SK-N-SH treated with all-trans-retinoic acid at 6 μM for 48 hours (cell line): ENCODE results near the gene LSAMP.

Source experiments
- ATAC-seq: fragments of 200-7000 bp; cut with Tn5 transposase; 3 replicates; pipeline ENCODE4 v1.9.1; 2020; ENCODE audit warnings: mild to moderate bottlenecking, moderate library complexity
- ARNTL ChIP-seq: fragments of 450-650 bp; formaldehyde crosslinking; IDR thresholded peaks from 2 replicates; pipeline ENCODE4 v1.5.0; 2020; ENCODE audit warnings: low read depth, mild to moderate bottlenecking, moderate library complexity, borderline replicate concordance
- BACH2 ChIP-seq: fragments of 250-450 bp; sonication (Bioruptor Pico); IDR thresholded peaks from 2 replicates; pipeline ENCODE4 v1.9.0; 2021; ENCODE audit warnings: mild to moderate bottlenecking, borderline replicate concordance
- CSDC2 ChIP-seq: fragments of 250-450 bp; sonication (Bioruptor Pico); IDR thresholded peaks from 2 replicates; pipeline ENCODE4 v1.5.0; 2020; ENCODE audit warnings: mild to moderate bottlenecking, moderate library complexity
- ESRRG ChIP-seq: fragments of 250-450 bp; sonication (Bioruptor Pico); IDR thresholded peaks from 2 replicates; pipeline ENCODE4 v1.6.1; 2021; ENCODE audit warnings: mild to moderate bottlenecking
- GLIS3 ChIP-seq: fragments of 250-450 bp; sonication (Bioruptor Pico); IDR thresholded peaks from 2 replicates; pipeline ENCODE4 v1.5.0; 2020; ENCODE audit warnings: mild to moderate bottlenecking, moderate library complexity
- ISL1 ChIP-seq: fragments of 250-450 bp; sonication (Bioruptor Pico); IDR thresholded peaks from 2 replicates; pipeline ENCODE4 v2.1.2; 2022; ENCODE audit warnings: mild to moderate bottlenecking, moderate library complexity
- OSR1 ChIP-seq: fragments of 250-450 bp; sonication (Bioruptor Pico); IDR thresholded peaks from 2 replicates; pipeline ENCODE4 v1.8.0; 2022; ENCODE audit warnings: moderate library complexity, mild to moderate bottlenecking, inconsistent platforms
- PPARA ChIP-seq: fragments of 250-450 bp; sonication (Bioruptor Pico); IDR thresholded peaks from 2 replicates; pipeline ENCODE4 v1.5.0; 2020; ENCODE audit warnings: mild to moderate bottlenecking, borderline replicate concordance
- RARB ChIP-seq: fragments of 250-450 bp; sonication (Bioruptor Pico); IDR thresholded peaks from 2 replicates; pipeline ENCODE4 v1.8.0; 2021; ENCODE audit warnings: mild to moderate bottlenecking, moderate library complexity
- SNAI2 ChIP-seq: fragments of 250-450 bp; sonication (Bioruptor Pico); IDR thresholded peaks from 2 replicates; pipeline ENCODE4 v1.5.0; 2020; ENCODE audit warnings: mild to moderate bottlenecking, moderate library complexity
- TCF4 ChIP-seq: fragments of 250-450 bp; sonication (Bioruptor Pico); IDR thresholded peaks from 2 replicates; pipeline ENCODE4 v1.8.0; 2021; ENCODE audit warnings: mild to moderate bottlenecking, moderate library complexity, borderline replicate concordance
- TOX ChIP-seq: fragments of 250-450 bp; sonication (Bioruptor Pico); IDR thresholded peaks from 2 replicates; pipeline ENCODE4 v1.8.0; 2021; ENCODE audit warnings: mild to moderate bottlenecking, moderate library complexity, borderline replicate concordance
- ZC3H10 ChIP-seq: fragments of 250-450 bp; sonication (Bioruptor Pico); IDR thresholded peaks from 2 replicates; pipeline ENCODE4 v1.5.1; 2021; ENCODE audit warnings: mild to moderate bottlenecking, moderate library complexity
- ZFP3 ChIP-seq: fragments of 250-450 bp; sonication (Bioruptor Pico); IDR thresholded peaks from 2 replicates; pipeline ENCODE4 v1.5.0; 2020; ENCODE audit warnings: mild to moderate bottlenecking, moderate library complexity
- ZFP30 ChIP-seq: fragments of 450-650 bp; formaldehyde crosslinking; IDR thresholded peaks from 2 replicates; pipeline ENCODE4 v1.5.0; 2022; ENCODE audit warnings: mild to moderate bottlenecking, moderate library complexity
- ZNF565 ChIP-seq: fragments of 450-650 bp; formaldehyde crosslinking; conservative IDR thresholded peaks from 2 replicates; pipeline ENCODE4 v1.5.0; 2020; ENCODE audit warnings: low read depth, mild to moderate bottlenecking, moderate library complexity
- ZNF70 ChIP-seq: fragments of 450-650 bp; formaldehyde crosslinking; IDR thresholded peaks from 2 replicates; pipeline ENCODE4 v1.5.0; 2020; ENCODE audit warnings: mild to moderate bottlenecking, moderate library complexity
- ZNF8 ChIP-seq: fragments of 450-650 bp; formaldehyde crosslinking; IDR thresholded peaks from 2 replicates; pipeline ENCODE4 v1.5.0; 2020; ENCODE audit warnings: mild to moderate bottlenecking, moderate library complexity
- TF ChIP-seq, protein P1 (sequence below): fragments of 250-450 bp; sonication (Bioruptor Pico); IDR thresholded peaks from 2 replicates; pipeline ENCODE4 v1.8.0; 2021; ENCODE audit warnings: low read depth, mild to moderate bottlenecking, moderate library complexity, borderline replicate concordance
- TF ChIP-seq, protein P2 (sequence below): fragments of 250-450 bp; sonication (Bioruptor Pico); IDR thresholded peaks from 2 replicates; pipeline ENCODE4 v1.5.1; 2021; ENCODE audit warnings: mild to moderate bottlenecking, moderate library complexity
- TF ChIP-seq, protein P3 (sequence below): fragments of 250-450 bp; sonication (Bioruptor Pico); IDR thresholded peaks from 2 replicates; pipeline ENCODE4 v1.8.0; 2020; ENCODE audit warnings: mild to moderate bottlenecking, moderate library complexity, borderline replicate concordance
- TF ChIP-seq, protein P4 (sequence below): fragments of 250-450 bp; sonication (Bioruptor Pico); IDR thresholded peaks from 2 replicates; pipeline ENCODE4 v1.5.0; 2020; ENCODE audit warnings: mild to moderate bottlenecking, moderate library complexity
- TF ChIP-seq, protein P5 (sequence below): fragments of 250-450 bp; sonication (Bioruptor Pico); IDR thresholded peaks from 2 replicates; pipeline ENCODE4 v1.5.1; 2020; ENCODE audit warnings: low read depth, mild to moderate bottlenecking, moderate library complexity

LSAMP gene

DNA sequence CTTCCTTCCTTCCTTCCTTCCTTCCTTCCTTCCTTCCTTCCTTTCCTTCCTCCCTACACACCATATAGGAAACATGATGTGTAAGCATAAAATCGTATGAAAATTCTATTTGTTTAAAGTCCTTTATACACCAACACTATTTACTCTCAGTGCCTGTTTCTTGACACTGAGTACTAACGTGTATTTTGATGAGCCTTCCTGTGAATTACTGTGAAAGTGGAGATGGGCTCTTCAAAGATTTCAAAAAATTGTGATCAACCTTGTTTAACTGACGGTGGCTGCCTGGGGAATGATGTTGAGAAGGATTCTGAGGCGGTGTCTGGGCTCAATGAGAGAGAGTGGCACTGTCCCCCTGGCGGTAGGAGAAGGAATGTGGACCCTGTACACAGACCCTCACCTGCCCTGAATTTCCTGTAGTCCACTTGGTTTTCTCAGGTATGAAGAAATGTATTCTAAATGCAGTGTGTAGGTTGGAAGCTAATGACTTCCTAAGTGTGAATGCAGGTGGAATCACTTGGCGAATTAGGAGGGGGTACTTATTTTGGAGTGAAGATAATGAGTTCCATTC lies 584.0 kb downstream of the LSAMP start:
- no peak for ATAC-seq
- TF ChIP-seq SNAI2, result no peak
- TF ChIP-seq ZFP3, result no peak
- TF ChIP-seq, protein P1, sequence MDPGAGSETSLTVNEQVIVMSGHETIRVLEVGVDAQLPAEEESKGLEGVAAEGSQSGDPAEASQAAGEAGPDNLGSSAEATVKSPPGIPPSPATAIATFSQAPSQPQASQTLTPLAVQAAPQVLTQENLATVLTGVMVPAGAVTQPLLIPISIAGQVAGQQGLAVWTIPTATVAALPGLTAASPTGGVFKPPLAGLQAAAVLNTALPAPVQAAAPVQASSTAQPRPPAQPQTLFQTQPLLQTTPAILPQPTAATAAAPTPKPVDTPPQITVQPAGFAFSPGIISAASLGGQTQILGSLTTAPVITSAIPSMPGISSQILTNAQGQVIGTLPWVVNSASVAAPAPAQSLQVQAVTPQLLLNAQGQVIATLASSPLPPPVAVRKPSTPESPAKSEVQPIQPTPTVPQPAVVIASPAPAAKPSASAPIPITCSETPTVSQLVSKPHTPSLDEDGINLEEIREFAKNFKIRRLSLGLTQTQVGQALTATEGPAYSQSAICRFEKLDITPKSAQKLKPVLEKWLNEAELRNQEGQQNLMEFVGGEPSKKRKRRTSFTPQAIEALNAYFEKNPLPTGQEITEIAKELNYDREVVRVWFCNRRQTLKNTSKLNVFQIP (CRISPR knock-in tag), result no peak
- TF ChIP-seq, protein P2, sequence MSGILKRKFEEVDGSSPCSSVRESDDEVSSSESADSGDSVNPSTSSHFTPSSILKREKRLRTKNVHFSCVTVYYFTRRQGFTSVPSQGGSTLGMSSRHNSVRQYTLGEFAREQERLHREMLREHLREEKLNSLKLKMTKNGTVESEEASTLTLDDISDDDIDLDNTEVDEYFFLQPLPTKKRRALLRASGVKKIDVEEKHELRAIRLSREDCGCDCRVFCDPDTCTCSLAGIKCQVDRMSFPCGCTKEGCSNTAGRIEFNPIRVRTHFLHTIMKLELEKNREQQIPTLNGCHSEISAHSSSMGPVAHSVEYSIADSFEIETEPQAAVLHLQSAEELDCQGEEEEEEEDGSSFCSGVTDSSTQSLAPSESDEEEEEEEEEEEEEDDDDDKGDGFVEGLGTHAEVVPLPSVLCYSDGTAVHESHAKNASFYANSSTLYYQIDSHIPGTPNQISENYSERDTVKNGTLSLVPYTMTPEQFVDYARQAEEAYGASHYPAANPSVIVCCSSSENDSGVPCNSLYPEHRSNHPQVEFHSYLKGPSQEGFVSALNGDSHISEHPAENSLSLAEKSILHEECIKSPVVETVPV (CRISPR knock-in tag), result no peak
- no peak for TF ChIP-seq PPARA
- TF ChIP-seq TOX (CRISPR knock-in tag), result no peak
- TF ChIP-seq TCF4 (CRISPR knock-in tag), result no peak
- no peak for TF ChIP-seq ZNF565 (CRISPR knock-in tag)
- TF ChIP-seq, protein P3, sequence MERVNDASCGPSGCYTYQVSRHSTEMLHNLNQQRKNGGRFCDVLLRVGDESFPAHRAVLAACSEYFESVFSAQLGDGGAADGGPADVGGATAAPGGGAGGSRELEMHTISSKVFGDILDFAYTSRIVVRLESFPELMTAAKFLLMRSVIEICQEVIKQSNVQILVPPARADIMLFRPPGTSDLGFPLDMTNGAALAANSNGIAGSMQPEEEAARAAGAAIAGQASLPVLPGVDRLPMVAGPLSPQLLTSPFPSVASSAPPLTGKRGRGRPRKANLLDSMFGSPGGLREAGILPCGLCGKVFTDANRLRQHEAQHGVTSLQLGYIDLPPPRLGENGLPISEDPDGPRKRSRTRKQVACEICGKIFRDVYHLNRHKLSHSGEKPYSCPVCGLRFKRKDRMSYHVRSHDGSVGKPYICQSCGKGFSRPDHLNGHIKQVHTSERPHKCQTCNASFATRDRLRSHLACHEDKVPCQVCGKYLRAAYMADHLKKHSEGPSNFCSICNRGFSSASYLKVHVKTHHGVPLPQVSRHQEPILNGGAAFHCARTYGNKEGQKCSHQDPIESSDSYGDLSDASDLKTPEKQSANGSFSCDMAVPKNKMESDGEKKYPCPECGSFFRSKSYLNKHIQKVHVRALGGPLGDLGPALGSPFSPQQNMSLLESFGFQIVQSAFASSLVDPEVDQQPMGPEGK, result no peak
- TF ChIP-seq GLIS3 (CRISPR knock-in tag), result no peak
- TF ChIP-seq BACH2 (CRISPR knock-in tag), result no peak
- TF ChIP-seq, protein P4, sequence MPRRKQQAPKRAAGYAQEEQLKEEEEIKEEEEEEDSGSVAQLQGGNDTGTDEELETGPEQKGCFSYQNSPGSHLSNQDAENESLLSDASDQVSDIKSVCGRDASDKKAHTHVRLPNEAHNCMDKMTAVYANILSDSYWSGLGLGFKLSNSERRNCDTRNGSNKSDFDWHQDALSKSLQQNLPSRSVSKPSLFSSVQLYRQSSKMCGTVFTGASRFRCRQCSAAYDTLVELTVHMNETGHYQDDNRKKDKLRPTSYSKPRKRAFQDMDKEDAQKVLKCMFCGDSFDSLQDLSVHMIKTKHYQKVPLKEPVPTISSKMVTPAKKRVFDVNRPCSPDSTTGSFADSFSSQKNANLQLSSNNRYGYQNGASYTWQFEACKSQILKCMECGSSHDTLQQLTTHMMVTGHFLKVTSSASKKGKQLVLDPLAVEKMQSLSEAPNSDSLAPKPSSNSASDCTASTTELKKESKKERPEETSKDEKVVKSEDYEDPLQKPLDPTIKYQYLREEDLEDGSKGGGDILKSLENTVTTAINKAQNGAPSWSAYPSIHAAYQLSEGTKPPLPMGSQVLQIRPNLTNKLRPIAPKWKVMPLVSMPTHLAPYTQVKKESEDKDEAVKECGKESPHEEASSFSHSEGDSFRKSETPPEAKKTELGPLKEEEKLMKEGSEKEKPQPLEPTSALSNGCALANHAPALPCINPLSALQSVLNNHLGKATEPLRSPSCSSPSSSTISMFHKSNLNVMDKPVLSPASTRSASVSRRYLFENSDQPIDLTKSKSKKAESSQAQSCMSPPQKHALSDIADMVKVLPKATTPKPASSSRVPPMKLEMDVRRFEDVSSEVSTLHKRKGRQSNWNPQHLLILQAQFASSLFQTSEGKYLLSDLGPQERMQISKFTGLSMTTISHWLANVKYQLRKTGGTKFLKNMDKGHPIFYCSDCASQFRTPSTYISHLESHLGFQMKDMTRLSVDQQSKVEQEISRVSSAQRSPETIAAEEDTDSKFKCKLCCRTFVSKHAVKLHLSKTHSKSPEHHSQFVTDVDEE (CRISPR knock-in tag), result no peak
- TF ChIP-seq, protein P5, sequence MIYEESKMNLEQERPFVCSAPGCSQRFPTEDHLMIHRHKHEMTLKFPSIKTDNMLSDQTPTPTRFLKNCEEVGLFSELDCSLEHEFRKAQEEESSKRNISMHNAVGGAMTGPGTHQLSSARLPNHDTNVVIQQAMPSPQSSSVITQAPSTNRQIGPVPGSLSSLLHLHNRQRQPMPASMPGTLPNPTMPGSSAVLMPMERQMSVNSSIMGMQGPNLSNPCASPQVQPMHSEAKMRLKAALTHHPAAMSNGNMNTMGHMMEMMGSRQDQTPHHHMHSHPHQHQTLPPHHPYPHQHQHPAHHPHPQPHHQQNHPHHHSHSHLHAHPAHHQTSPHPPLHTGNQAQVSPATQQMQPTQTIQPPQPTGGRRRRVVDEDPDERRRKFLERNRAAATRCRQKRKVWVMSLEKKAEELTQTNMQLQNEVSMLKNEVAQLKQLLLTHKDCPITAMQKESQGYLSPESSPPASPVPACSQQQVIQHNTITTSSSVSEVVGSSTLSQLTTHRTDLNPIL (CRISPR knock-in tag), result no peak
- TF ChIP-seq ZFP30 (CRISPR knock-in tag), result no peak
- no peak for TF ChIP-seq OSR1 (CRISPR knock-in tag)
- TF ChIP-seq CSDC2 (CRISPR knock-in tag), result no peak
- no peak for TF ChIP-seq RARB (CRISPR knock-in tag)
- TF ChIP-seq ZNF70, result no peak
- TF ChIP-seq ARNTL (CRISPR knock-in tag), result no peak
- no peak for TF ChIP-seq ZNF8

DNA sequence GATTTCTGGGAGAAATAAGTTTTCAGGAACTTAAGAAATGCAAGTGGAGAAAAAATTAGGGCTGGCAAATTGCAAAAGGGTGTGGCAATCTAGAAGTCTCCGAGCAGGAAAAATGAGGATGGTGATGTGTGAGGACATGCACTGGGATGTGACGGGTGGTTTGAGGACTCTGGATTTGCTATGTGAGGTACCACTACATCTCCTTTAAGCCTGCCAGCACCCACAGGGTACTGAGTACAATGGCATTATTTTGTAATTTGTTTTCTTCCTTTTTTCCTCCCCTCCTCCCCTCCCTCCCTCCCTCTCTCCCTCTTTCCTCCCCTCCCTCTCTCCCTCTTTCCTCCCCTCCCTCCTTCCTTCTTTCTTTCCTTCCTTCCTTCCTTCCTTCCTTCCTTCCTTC lies 584.5 kb downstream of the LSAMP start:
- TF ChIP-seq ZC3H10 (CRISPR knock-in tag) (no peak), TCF4 (CRISPR knock-in tag) (no peak), ESRRG (CRISPR knock-in tag) (no peak), ZFP3 (no peak), BACH2 (CRISPR knock-in tag) (no peak), OSR1 (CRISPR knock-in tag) (no peak), ZNF8 (no peak), ZFP30 (CRISPR knock-in tag) (no peak), ZNF565 (CRISPR knock-in tag) (no peak), ZNF70 (no peak), TOX (CRISPR knock-in tag) (no peak), CSDC2 (CRISPR knock-in tag) (no peak), ARNTL (CRISPR knock-in tag) (no peak), SNAI2 (no peak), ISL1 (CRISPR knock-in tag) (no peak)
- TF ChIP-seq, all 23 proteins: peak for 0
- ATAC-seq, result no peak
